HepG2 (cell line): Measurements from ENCODE around the gene REELD1. TPM values are rescaled to one million over a fixed set of nuclear protein-coding genes. Genes with fewer than 3 reads are reported as not detected.

Experiments used
- ATAC-seq: fragments of 200-7000 bp; cut with Tn5 transposase; 3 replicates; pipeline ENCODE4 v1.9.1; 2020; ENCODE audit warnings: mild to moderate bottlenecking, moderate library complexity
- BruUV-seq: library from RNA; stranded (reverse); fragments of 400-500 nt; replicated peaks from 2 replicates; lab custom pipeline; 2021; lab: Mats Ljungman, UMichigan
- CTCF ChIA-PET: fragments of 300-600 bp; formaldehyde crosslinking; extraction: SDS; loops from one replicate; lab custom pipeline; 2021; ENCODE audit warnings: low total read pairs, inconsistent platforms, low intra/inter-chr PET ratio; lab: Yijun Ruan, JAX
- POLR2A ChIA-PET: fragments of 350-600 bp; sonication (Branson Sonifier 250); formaldehyde crosslinking; loops from one replicate; lab custom pipeline; 2020; ENCODE audit warnings: antibody characterized with exemption, inconsistent platforms; lab: Yijun Ruan, JAX
- DNase-seq: peaks from one replicate; pipeline ENCODE4 v3.0.0-alpha.2; 2015; ENCODE audit warnings: low spot score
- FAIRE-seq: peaks from 3 replicates; lab custom pipeline; 2011; peaks lifted over from hg19 to GRCh38; lab: Jason Lieb, UNC
- H2AFZ ChIP-seq: one replicate; pipeline ENCODE4 v1.6.1; 2011; ENCODE audit warnings: low read length, inconsistent platforms
- H3K27ac ChIP-seq: fragments of 300-600 bp; 3 replicates; pipeline ENCODE4 v1.8.0; 2011; ENCODE audit warnings: mixed run types, mild to moderate bottlenecking, mixed read lengths, low read length, inconsistent platforms; ENCODE audit not compliant: insufficient read depth; ENCODE audit errors: extremely low read length
- H3K27me3 ChIP-seq, 2 experiments: fragments of 200-600 bp in 1 of 2; 2 replicates in 1 of 2; 3 replicates in 1 of 2; pipeline versions ENCODE4 v1.6.0 to v1.8.0; 2011; ENCODE audit warnings: low read length in 2 of 2, mild to moderate bottlenecking in 2 of 2, moderate library complexity in 2 of 2, inconsistent platforms in 1 of 2; ENCODE audit not compliant: insufficient read depth in 2 of 2, control insufficient read depth in 1 of 2
- H3K36me3 ChIP-seq, 2 experiments: fragments of 200-600 bp in 1 of 2; replicated peaks in 1 of 2; 2 replicates in 1 of 2; 3 replicates in 1 of 2; pipeline versions ENCODE4 v1.5.1 to v1.8.0; 2011; ENCODE audit warnings: low read length in 2 of 2, inconsistent platforms in 1 of 2; ENCODE audit not compliant: insufficient read depth in 2 of 2, control insufficient read depth in 1 of 2
- H3K4me1 ChIP-seq: 2 replicates; pipeline ENCODE4 v1.5.1; 2012; ENCODE audit warnings: low read length, inconsistent platforms; ENCODE audit not compliant: insufficient read depth
- H3K4me2 ChIP-seq: 2 replicates; pipeline ENCODE4 v1.6.0; 2011; ENCODE audit warnings: low read depth, low read length, inconsistent platforms
- H3K4me3 ChIP-seq, 3 experiments: fragments of 200-600 bp in 1 of 3; sonication (generic), shearing (Covaris generic) in 1 of 3; replicated peaks in 1 of 3; 2 replicates each; pipeline ENCODE4 v1.5.1; 2011 to 2016; ENCODE audit warnings: low read length in 3 of 3, inconsistent platforms in 2 of 3, low read depth in 2 of 3, mild to moderate bottlenecking in 2 of 3, control low read depth in 1 of 3, mixed read lengths in 1 of 3; ENCODE audit not compliant: insufficient read depth in 1 of 3
- H3K79me2 ChIP-seq: one replicate; pipeline ENCODE4 v1.6.1; 2011; ENCODE audit warnings: low read length, inconsistent platforms; ENCODE audit not compliant: insufficient read depth
- H3K9ac ChIP-seq: 2 replicates; pipeline ENCODE4 v1.6.0; 2011; ENCODE audit warnings: mild to moderate bottlenecking, low read depth, low read length, inconsistent platforms; ENCODE audit not compliant: insufficient read depth
- H3K9me3 ChIP-seq: 2 replicates; pipeline ENCODE4 v1.5.1; 2012; ENCODE audit warnings: mild to moderate bottlenecking, low read length
- H4K20me1 ChIP-seq: 2 replicates; pipeline ENCODE4 v1.6.0; 2011; ENCODE audit warnings: inconsistent platforms, mild to moderate bottlenecking, low read length, moderate library complexity; ENCODE audit not compliant: insufficient read depth
- ARHGAP35 ChIP-seq: sonication (generic); formaldehyde crosslinking; IDR thresholded peaks from 2 replicates; pipeline ENCODE4 v1.9.0; 2022; ENCODE audit warnings: mild to moderate bottlenecking, inconsistent platforms, moderate library complexity, missing genetic modification reagents, borderline replicate concordance
- CBFB ChIP-seq: sonication (generic); formaldehyde crosslinking; IDR thresholded peaks from 2 replicates; pipeline ENCODE4 v1.4.0; 2020; ENCODE audit warnings: missing genetic modification reagents
- EED ChIP-seq: sonication (generic); formaldehyde crosslinking; IDR thresholded peaks from 2 replicates; pipeline ENCODE4 v1.5.0; 2020; ENCODE audit warnings: mild to moderate bottlenecking, missing genetic modification reagents
- GLMP ChIP-seq: sonication (generic); formaldehyde crosslinking; IDR thresholded peaks from 2 replicates; pipeline ENCODE4 v1.9.0; 2021; ENCODE audit warnings: missing genetic modification reagents, mild to moderate bottlenecking, borderline replicate concordance
- PATZ1 ChIP-seq: sonication (generic); formaldehyde crosslinking; IDR thresholded peaks from 2 replicates; pipeline ENCODE4 v1.4.0; 2020; ENCODE audit warnings: missing genetic modification reagents
- SCMH1 ChIP-seq: sonication (generic); formaldehyde crosslinking; IDR thresholded peaks from 2 replicates; pipeline ENCODE4 v1.9.0; 2021; ENCODE audit warnings: missing genetic modification reagents, mild to moderate bottlenecking, borderline replicate concordance
- ZBTB7B ChIP-seq: sonication (generic); formaldehyde crosslinking; IDR thresholded peaks from 2 replicates; pipeline ENCODE4 v1.4.0; 2020; ENCODE audit warnings: missing genetic modification reagents
- ZFP82 ChIP-seq: sonication (generic); formaldehyde crosslinking; IDR thresholded peaks from 2 replicates; pipeline ENCODE4 v1.5.1; 2020; ENCODE audit warnings: mild to moderate bottlenecking, missing genetic modification reagents, borderline replicate concordance
- ZNF501 ChIP-seq: sonication (generic); formaldehyde crosslinking; IDR thresholded peaks from 2 replicates; pipeline ENCODE4 v1.5.1; 2020; ENCODE audit warnings: mild to moderate bottlenecking, moderate library complexity, missing genetic modification reagents
- ZNF614 ChIP-seq: IDR thresholded peaks from 2 replicates; pipeline ENCODE4 v1.6.1; 2018; ENCODE audit warnings: missing biosample characterization, missing genetic modification reagents, inconsistent platforms, borderline replicate concordance
- ZNF749 ChIP-seq: sonication (generic); formaldehyde crosslinking; IDR thresholded peaks from 2 replicates; pipeline ENCODE4 v1.8.0; 2022; ENCODE audit warnings: mild to moderate bottlenecking, missing genetic modification reagents, moderate library complexity, borderline replicate concordance
- ZSCAN9 ChIP-seq: IDR thresholded peaks from 2 replicates; pipeline ENCODE4 v1.6.1; 2016; ENCODE audit warnings: borderline replicate concordance
- WGBS: methylation state at CpG from one replicate; pipeline ENCODE4 v1.1.6; 2017; ENCODE audit warnings: low lambda C conversion rate; 5-methylcytosine and 5-hydroxymethylcytosine counted together
- in situ Hi-C: cut with HindIII; loops from 2 replicates; pipeline ENCODE4 v1.10.0; 2017; ENCODE audit warnings: low pct_unique_long_range_greater_than_20kb; ENCODE audit not compliant: extremely low pct_ligation_motif_present
- intact Hi-C: fragments of 100-400 bp; cut with micrococcal nuclease; formaldehyde crosslinking; loops from one replicate; pipeline ENCODE4 v1.10.0; 2022; ENCODE audit not compliant: unreplicated experiment
- polyA plus RNA-seq, 8 experiments: library from polyadenylated mRNA; depleted of rRNA in 3 of 8; stranded (reverse) in 7 of 8; unstranded in 1 of 8; fragments of >200 nt; fragmentation: Illumina TruSeq in 4 of 8; extraction: Trizol in 4 of 8; gene quantifications; 2 replicates each; pipeline versions ENCODE4 v1.2.1 to v1.2.3, GENCODE V29; 2011 to 2016; ENCODE audit warnings: low read depth in 4 of 8, missing spikeins in 1 of 8, mixed read lengths in 1 of 8; ENCODE audit not compliant: insufficient read depth in 1 of 8
- total RNA-seq, 5 experiments: library from RNA; depleted of rRNA; stranded (reverse); fragments of >200 nt; fragmentation: Illumina TruSeq; extraction: Trizol; gene quantifications; 2 replicates each; pipeline ENCODE4 v1.2.3, GENCODE V29; 2016; ENCODE audit warnings: low read depth in 1 of 5
- TF ChIP-seq, protein P1 (sequence below): sonication (generic); formaldehyde crosslinking; conservative IDR thresholded peaks from 2 replicates; pipeline ENCODE4 v1.4.0; 2020; ENCODE audit warnings: missing genetic modification reagents

REELD1 gene
- total and polyA plus RNA-seq, 2 of the 13 experiments (the other 11 are each of a cell fraction or from before 2014, with no cell fraction given): 0.04 to 0.26 TPM

DNA sequence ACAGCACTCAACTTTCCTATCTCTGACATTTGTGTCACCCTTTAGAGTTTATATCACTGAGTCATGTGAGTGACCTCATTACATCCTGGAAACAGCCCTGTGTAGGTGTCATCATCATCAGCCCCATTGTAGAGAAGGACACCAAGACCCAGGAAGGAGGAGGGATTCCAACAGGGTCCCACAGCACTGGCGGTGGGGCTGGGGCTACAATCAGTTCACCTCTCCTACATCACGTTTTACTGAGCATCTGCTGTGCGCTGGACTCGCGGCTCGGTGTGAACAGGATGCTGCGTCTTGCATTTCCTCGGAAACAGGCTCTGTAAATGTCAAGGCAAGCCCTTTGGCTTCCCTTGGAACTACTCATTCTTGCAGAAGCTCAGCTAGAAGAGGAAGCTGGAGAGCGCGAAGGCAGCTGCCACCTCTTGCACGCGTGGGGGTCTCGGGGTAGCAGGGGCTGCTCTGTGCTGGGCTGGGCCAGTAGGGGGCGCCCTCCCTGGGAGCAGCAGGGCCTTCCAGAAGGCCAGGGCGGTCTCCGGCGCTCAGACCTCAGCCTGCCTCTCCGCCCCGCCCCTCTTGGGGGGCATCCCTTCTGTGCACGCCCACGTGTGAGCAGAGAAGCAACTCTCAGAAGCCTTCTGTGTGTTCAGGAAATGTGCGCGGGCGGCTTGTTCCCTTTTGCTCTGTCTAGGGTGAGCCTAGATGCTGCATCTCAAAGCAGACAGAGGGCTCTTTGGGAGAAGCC lies 29.0 kb downstream of the REELD1 start (continued):
- TF ChIP-seq ZBTB7B (CRISPR knock-in tag): 0 out of 2 replicates have a peak, but pooled peaks have one; percentile 33

DNA sequence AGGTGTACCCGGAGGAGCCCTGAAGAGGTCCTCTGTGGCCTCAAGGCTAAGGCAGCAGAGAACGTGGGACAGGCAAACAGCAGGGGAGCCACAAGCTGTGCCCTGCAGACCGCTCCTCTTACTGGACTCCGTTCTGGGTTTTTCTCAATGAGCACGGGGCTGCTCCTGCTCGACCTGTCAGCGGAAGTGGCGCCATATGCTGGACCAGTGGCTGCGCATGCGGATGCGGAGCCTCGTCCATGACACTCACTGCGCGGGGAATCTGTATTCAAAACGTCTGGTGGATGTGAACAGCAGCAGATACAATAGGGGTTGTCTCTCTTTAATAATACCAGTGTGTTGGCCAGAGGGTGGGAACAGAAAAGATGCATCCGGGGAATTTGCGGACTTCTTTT lies 29.5 kb downstream of the REELD1 start:
- 58% methylated on average over 3 of the region's 17 CpGs for WGBS
- FAIRE-seq (no peak), DNase-seq (no peak), ATAC-seq (no peak)
- POLR2A ChIA-PET: no interaction called here
- no peaks in the 10 kb centered on the region for H4K20me1 ChIP-seq
- no peak overlapping the region for H3K27ac ChIP-seq
- no peaks in the 10 kb centered on the region for H3K79me2 ChIP-seq
- intact Hi-C loops: no loop called here
- BruUV-seq: no TSS peak
- no peak overlapping the region for H3K4me2 ChIP-seq
- H3K9me3 ChIP-seq: no peaks in the 10 kb centered on the region
- TF ChIP-seq, protein P1, sequence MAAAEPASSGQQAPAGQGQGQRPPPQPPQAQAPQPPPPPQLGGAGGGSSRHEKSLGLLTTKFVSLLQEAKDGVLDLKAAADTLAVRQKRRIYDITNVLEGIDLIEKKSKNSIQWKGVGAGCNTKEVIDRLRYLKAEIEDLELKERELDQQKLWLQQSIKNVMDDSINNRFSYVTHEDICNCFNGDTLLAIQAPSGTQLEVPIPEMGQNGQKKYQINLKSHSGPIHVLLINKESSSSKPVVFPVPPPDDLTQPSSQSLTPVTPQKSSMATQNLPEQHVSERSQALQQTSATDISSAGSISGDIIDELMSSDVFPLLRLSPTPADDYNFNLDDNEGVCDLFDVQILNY: no peak
- TF ChIP-seq ZFP82 (CRISPR knock-in tag) (no peak), ZSCAN9 (CRISPR knock-in tag) (no peak), ARHGAP35 (CRISPR knock-in tag) (no peak), GLMP (CRISPR knock-in tag) (no peak), SCMH1 (CRISPR knock-in tag) (no peak), ZNF749 (no peak), EED (CRISPR knock-in tag) (no peak), ZNF614 (CRISPR knock-in tag) (no peak), ZNF501 (CRISPR knock-in tag) (no peak), CBFB (CRISPR knock-in tag) (no peak), PATZ1 (CRISPR knock-in tag) (no peak)
- no peaks in the 10 kb centered on the region for H3K36me3 ChIP-seq
- H3K27me3 ChIP-seq: no peaks in the 10 kb centered on the region; a peak in 2 of 5 replicates
- no peak overlapping the region for H2AFZ ChIP-seq
- H3K4me3 ChIP-seq: no peak overlapping the region
- H3K9ac ChIP-seq: no peak overlapping the region
- in situ Hi-C loops: no loop called here
- peaks cover 25% of the 10 kb centered on the region for H3K4me1 ChIP-seq
- CTCF ChIA-PET: no interaction called here
